ENCODE results near the gene ITGA4. TPM values are rescaled to one million over a fixed set of nuclear protein-coding genes. Genes with fewer than 3 reads are reported as not detected.

ITGA4 gene
- total RNA-seq, 1 donor from 2014 or later: 5.7 TPM

DNA sequence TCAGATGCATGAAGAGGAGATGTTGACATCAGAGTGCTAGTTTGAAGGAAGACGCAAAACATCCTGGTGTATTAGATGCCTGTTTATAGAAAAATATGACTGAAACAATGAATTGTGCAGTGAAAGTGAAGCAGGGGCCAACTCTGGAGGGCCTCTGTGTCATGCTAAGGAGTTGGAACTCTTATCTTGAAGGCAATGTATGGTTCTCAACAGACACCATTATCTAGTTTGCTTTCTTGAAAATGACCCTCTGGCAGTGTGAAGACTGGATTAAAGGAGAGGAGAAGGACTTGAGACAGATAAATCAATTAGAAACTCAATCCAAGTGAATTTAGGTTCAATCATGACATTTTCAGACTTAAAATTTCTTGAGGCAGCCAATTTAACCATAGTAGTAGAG, 63.1 kb downstream of the ITGA4 start:
- Mint-ChIP-seq H3K36me3 (ENCODE audit: unreplicated experiment) (peaks cover 2% of the 10 kb centered on the region), H3K9me3 (ENCODE audit: unreplicated experiment) (no peaks in the 10 kb centered on the region), H3K27ac (ENCODE audit: unreplicated experiment) (no peak overlapping the region), H3K27me3 (ENCODE audit: unreplicated experiment) (no peaks in the 10 kb centered on the region), H3K4me1 (ENCODE audit: unreplicated experiment) (no peaks in the 10 kb centered on the region), H3K4me3 (ENCODE audit: unreplicated experiment) (no peak overlapping the region)
- DNase-seq (ENCODE audit: extremely low spot score, unreplicated experiment): no peak
- TF ChIP-seq, protein P1, sequence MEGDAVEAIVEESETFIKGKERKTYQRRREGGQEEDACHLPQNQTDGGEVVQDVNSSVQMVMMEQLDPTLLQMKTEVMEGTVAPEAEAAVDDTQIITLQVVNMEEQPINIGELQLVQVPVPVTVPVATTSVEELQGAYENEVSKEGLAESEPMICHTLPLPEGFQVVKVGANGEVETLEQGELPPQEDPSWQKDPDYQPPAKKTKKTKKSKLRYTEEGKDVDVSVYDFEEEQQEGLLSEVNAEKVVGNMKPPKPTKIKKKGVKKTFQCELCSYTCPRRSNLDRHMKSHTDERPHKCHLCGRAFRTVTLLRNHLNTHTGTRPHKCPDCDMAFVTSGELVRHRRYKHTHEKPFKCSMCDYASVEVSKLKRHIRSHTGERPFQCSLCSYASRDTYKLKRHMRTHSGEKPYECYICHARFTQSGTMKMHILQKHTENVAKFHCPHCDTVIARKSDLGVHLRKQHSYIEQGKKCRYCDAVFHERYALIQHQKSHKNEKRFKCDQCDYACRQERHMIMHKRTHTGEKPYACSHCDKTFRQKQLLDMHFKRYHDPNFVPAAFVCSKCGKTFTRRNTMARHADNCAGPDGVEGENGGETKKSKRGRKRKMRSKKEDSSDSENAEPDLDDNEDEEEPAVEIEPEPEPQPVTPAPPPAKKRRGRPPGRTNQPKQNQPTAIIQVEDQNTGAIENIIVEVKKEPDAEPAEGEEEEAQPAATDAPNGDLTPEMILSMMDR (IDR thresholded peaks at IDR 0.05): no peak

DNA sequence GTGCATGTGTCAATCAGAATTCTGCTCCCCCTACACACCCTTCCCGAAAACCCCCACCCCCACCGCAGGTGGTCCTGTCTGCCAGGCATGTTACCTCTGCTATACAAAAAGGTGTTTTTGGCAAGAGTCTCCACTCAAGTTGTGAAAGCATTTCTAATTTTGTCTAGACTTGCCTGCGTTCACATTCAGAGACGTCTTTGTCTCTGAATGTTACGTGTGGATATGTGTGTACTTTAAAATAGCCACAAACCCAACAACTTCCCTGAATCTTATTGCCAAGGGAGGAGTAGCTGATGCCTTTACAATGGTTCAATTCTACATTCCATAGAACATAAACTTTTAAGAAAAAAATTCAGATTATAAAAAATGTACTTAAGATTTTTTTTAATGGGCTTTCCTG, 66.6 kb downstream of the ITGA4 start:
- Mint-ChIP-seq H3K27me3 (ENCODE audit: unreplicated experiment) (no peaks in the 10 kb centered on the region), H3K4me1 (ENCODE audit: unreplicated experiment) (no peaks in the 10 kb centered on the region), H3K9me3 (ENCODE audit: unreplicated experiment) (no peaks in the 10 kb centered on the region), H3K36me3 (ENCODE audit: unreplicated experiment) (peaks cover 2% of the 10 kb centered on the region), H3K27ac (ENCODE audit: unreplicated experiment) (no peak overlapping the region), H3K4me3 (ENCODE audit: unreplicated experiment) (no peak overlapping the region)
- no peak for DNase-seq (ENCODE audit: extremely low spot score, unreplicated experiment)
- TF ChIP-seq, protein P1 (IDR thresholded peaks at IDR 0.05): no peak

DNA sequence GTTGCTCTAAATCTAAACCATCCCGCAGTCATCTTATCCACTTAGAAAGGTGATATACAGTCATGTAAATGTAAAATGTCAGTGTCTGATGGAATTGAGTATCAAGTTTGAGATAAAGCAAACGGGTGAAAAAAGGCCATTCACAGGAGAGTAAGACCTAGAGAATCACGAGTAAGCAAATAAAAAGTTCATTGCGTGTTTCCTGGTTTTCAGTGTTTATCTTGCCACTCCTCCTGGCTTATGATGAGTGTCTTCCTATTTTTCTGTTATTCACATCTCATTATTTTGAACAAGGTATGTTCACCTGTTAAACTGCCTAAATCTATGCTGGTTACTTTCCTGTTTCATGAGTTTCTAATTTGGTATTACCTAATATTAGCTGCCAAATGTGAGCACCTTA, 68.8 kb downstream of the ITGA4 start:
- Mint-ChIP-seq H3K27me3 (ENCODE audit: unreplicated experiment) (no peaks in the 10 kb centered on the region), H3K4me1 (ENCODE audit: unreplicated experiment) (no peaks in the 10 kb centered on the region), H3K9me3 (ENCODE audit: unreplicated experiment) (no peaks in the 10 kb centered on the region), H3K36me3 (ENCODE audit: unreplicated experiment) (peaks cover 2% of the 10 kb centered on the region), H3K4me3 (ENCODE audit: unreplicated experiment) (no peak overlapping the region), H3K27ac (ENCODE audit: unreplicated experiment) (no peak overlapping the region)
- DNase-seq (ENCODE audit: extremely low spot score, unreplicated experiment): no peak
- TF ChIP-seq, protein P1 (IDR thresholded peaks at IDR 0.05): no peak

DNA sequence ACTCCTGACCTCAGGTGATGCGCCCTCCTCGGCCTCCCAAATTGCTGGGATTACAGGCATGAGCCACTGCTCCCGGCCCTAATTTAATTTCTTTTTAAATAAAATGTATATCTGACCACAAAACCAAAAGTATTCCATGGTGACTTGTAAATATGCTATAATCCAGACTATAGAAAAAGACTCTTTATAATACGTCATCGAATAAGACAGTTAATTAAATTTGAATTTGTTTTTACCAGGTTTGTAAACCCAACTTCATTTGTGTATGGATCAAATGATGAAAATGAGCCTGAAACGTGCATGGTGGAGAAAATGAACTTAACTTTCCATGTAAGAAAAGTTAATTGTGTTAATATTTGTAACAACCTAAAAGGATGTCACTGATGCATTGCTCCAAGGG, 69.9 kb downstream of the ITGA4 start:
- Mint-ChIP-seq H3K4me1 (ENCODE audit: unreplicated experiment) (no peaks in the 10 kb centered on the region), H3K27ac (ENCODE audit: unreplicated experiment) (no peak overlapping the region), H3K4me3 (ENCODE audit: unreplicated experiment) (no peak overlapping the region), H3K9me3 (ENCODE audit: unreplicated experiment) (no peaks in the 10 kb centered on the region), H3K36me3 (ENCODE audit: unreplicated experiment) (peaks cover 2% of the 10 kb centered on the region), H3K27me3 (ENCODE audit: unreplicated experiment) (no peaks in the 10 kb centered on the region)
- no peak for DNase-seq (ENCODE audit: extremely low spot score, unreplicated experiment)
- TF ChIP-seq, protein P1 (IDR thresholded peaks at IDR 0.05): no peak

DNA sequence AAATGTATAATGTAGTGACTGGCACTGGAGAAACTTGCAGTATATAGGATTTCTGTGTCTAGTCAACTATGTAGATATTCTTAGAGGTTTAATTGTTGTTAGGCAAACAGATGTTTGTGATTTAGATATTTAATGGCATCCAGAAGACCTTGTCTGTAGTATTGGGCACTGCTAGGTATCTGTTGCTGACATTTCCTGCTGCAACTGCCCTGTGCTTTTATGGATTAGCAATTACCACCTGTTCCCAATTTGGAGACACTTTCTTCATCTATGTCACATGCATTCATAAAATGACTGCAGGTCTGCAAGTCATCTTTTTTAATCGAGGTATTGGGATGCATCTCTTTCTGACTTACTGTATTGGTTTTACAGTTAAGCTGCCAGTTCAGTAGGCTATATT, 71.3 kb downstream of the ITGA4 start:
- no peak overlapping the region for H3K4me3 Mint-ChIP-seq (ENCODE audit: unreplicated experiment)
- no peaks in the 10 kb centered on the region for H3K36me3 Mint-ChIP-seq (ENCODE audit: unreplicated experiment)
- TF ChIP-seq, protein P1 (IDR thresholded peaks at IDR 0.05): no peak
- H3K27ac Mint-ChIP-seq (ENCODE audit: unreplicated experiment): no peak overlapping the region
- no peaks in the 10 kb centered on the region for H3K9me3 Mint-ChIP-seq (ENCODE audit: unreplicated experiment)
- H3K4me1 Mint-ChIP-seq (ENCODE audit: unreplicated experiment): no peaks in the 10 kb centered on the region
- H3K27me3 Mint-ChIP-seq (ENCODE audit: unreplicated experiment): no peaks in the 10 kb centered on the region
- DNase-seq (ENCODE audit: extremely low spot score, unreplicated experiment): no peak

Data from osteocyte (in vitro differentiated cells).